ENCODE results near the gene NAPEPLD. TPM values are rescaled to one million over a fixed set of nuclear protein-coding genes. Genes with fewer than 3 reads are reported as not detected.

The NAPEPLD gene
- total RNA-seq, 4 donors from 2014 or later, result 51.9 to 179 (median 81.8) TPM

GRCh38 chr7:103121641-103122040 lies 27.3 kb downstream of the NAPEPLD start:
- H3K36me3 ChIP-seq, result peaks cover 0 to 6% (median 2%) of the 10 kb centered on the region in 4 donors
- H3K9me3 ChIP-seq, result no peaks in the 10 kb centered on the region
- no peak for TF ChIP-seq POLR2AphosphoS5 (IDR thresholded peaks at IDR 0.05)
- no peaks in the 10 kb centered on the region for H3K27me3 ChIP-seq
- intact Hi-C loops (cut with DNase I; ENCODE audit: low total_unique reads) (no loop called here), in situ Hi-C loops (cut with MboI; ENCODE audit: low pct_ligation_motif_present in 1 of 4, low pct_unique_long_range_greater_than_20kb in 1 of 4, low sequenced_read_pairs in 3 of 4) (no loop called here)
- H3K27ac ChIP-seq, result peak overlapping the region; percentile 57 to 71 (median 62)
- H3K4me1 ChIP-seq, result peaks cover 0 to 48% (median 21%) of the 10 kb centered on the region in 4 donors
- H3K4me3 ChIP-seq, result no peak overlapping the region
- DNase-seq, result no peak

DNA sequence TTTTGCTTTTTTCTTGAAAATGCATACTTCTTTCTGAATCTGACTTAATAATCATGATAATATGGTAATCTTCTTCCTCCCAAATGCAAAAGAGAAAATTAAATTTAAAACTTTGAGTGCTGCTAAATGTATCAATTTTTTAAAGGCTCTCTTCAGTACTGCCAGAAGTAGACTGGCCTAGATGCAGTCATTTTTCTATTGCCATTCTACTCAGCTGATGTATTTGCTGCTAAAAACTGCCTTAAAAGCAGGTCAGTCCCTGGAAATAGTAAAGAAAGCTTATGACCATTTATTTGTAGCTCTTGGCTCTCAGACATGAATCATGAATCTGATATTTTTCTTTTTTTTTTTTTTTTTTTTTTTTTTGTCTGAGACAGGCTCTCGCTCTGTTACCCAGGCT lies 28.5 kb downstream of the NAPEPLD start:
- WGBS, 2 donors (ENCODE audit: low coverage in 1 of 2), result 87% methylated on average over 1 of the region's 1 CpG; no CpG with 5 or more reads in 1 of the 2 donors
- no peak for TF ChIP-seq EP300 (IDR thresholded peaks at IDR 0.05; ENCODE audit: low read depth)
- TF ChIP-seq CTCF (IDR thresholded peaks at IDR 0.05), result no peak
- no peak for TF ChIP-seq POLR2AphosphoS5 (IDR thresholded peaks at IDR 0.05)
- TF ChIP-seq POLR2A (IDR thresholded peaks at IDR 0.05), result no peak

GRCh38 chr7:103119791-103120291 lies 29.1 kb downstream of the NAPEPLD start:
- in situ Hi-C loops (cut with MboI; ENCODE audit: low pct_ligation_motif_present in 1 of 4, low pct_unique_long_range_greater_than_20kb in 1 of 4, low sequenced_read_pairs in 3 of 4) (no loop called here), intact Hi-C loops (cut with DNase I; ENCODE audit: low total_unique reads) (no loop called here)
- Histone ChIP-seq H3K27ac (no peak overlapping the region), H3K27me3 (no peaks in the 10 kb centered on the region), H3K4me1 (peaks cover 0 to 36% (median 15%) of the 10 kb centered on the region in 4 donors), H3K4me3 (no peak overlapping the region), H3K36me3 (peaks cover 0 to 8% (median 3%) of the 10 kb centered on the region in 4 donors), H3K9me3 (no peaks in the 10 kb centered on the region)
- no peak for DNase-seq
- no peak for TF ChIP-seq CTCF (IDR thresholded peaks at IDR 0.05)
- no peak for TF ChIP-seq POLR2AphosphoS5 (IDR thresholded peaks at IDR 0.05)
- TF ChIP-seq EP300 (IDR thresholded peaks at IDR 0.05; ENCODE audit: low read depth), result no peak
- no peak for TF ChIP-seq POLR2A (IDR thresholded peaks at IDR 0.05)
- WGBS, 2 donors (ENCODE audit: low coverage in 1 of 2), result 95 to 96% methylated on average over 9 to 11 of the region's 11 CpGs

More for the DNA sequence above, 28.5 kb downstream of the NAPEPLD start:
- no peaks in the 10 kb centered on the region for H3K27me3 ChIP-seq
- intact Hi-C loops (cut with DNase I; ENCODE audit: low total_unique reads) (no loop called here), in situ Hi-C loops (cut with MboI; ENCODE audit: low pct_ligation_motif_present in 1 of 4, low pct_unique_long_range_greater_than_20kb in 1 of 4, low sequenced_read_pairs in 3 of 4) (no loop called here)
- no peaks in the 10 kb centered on the region for H3K9me3 ChIP-seq
- peaks cover 0 to 40% (median 15%) of the 10 kb centered on the region in 4 donors for H3K4me1 ChIP-seq
- no peak overlapping the region for H3K4me3 ChIP-seq
- H3K36me3 ChIP-seq, result peaks cover 0 to 7% (median 3%) of the 10 kb centered on the region in 4 donors
- no peak for DNase-seq
- peak overlapping the region in 1 of 4 donors; percentile 71 for H3K27ac ChIP-seq

DNA sequence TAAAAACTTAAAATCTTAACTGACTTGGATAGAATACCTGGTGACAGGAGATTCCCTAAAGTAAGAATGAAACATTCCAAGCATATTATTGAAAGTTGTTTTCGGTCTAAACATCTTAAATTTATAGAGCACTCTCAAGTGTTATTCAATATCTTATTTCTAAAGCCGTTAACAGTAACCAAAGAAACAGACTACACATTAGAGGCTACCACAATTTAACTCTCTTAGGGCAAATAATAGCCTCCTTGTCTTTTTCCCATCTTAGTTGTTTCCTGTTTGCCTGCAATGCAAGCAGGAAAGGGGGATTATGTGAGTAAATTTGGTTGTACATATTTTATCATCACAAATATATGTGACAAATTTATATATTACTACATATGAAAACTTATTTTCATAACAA lies 31.4 kb downstream of the NAPEPLD start:
- in situ Hi-C loops (cut with MboI; ENCODE audit: low pct_ligation_motif_present in 1 of 4, low pct_unique_long_range_greater_than_20kb in 1 of 4, low sequenced_read_pairs in 3 of 4), result no loop called here
- Histone ChIP-seq H3K4me1 (peaks cover 0 to 19% (median 6%) of the 10 kb centered on the region in 4 donors), H3K27ac (no peak overlapping the region), H3K4me3 (no peak overlapping the region), H3K9me3 (no peaks in the 10 kb centered on the region), H3K27me3 (no peaks in the 10 kb centered on the region), H3K36me3 (peaks cover 0 to 16% (median 5%) of the 10 kb centered on the region in 4 donors)
- TF ChIP-seq EP300 (IDR thresholded peaks at IDR 0.05; ENCODE audit: low read depth), result no peak
- no peak for TF ChIP-seq POLR2AphosphoS5 (IDR thresholded peaks at IDR 0.05)
- TF ChIP-seq CTCF (IDR thresholded peaks at IDR 0.05), result no peak
- DNase-seq, result no peak
- intact Hi-C loops (cut with DNase I; ENCODE audit: low total_unique reads), result no loop called here
- WGBS, 2 donors (ENCODE audit: low coverage in 1 of 2), result 88 to 89% methylated on average over 2 of the region's 2 CpGs

- Histone ChIP-seq H3K27ac (no peak overlapping the region), H3K36me3 (peaks cover 0 to 16% (median 5%) of the 10 kb centered on the region in 4 donors)
These were observed 31.9 kb downstream of the NAPEPLD start for GRCh38 chr7:103116991-103117390.

More at GRCh38 chr7:103116991-103117390, 31.9 kb downstream of the NAPEPLD start:
- DNase-seq, result no peak
- no peaks in the 10 kb centered on the region for H3K9me3 ChIP-seq
- in situ Hi-C loops (cut with MboI; ENCODE audit: low pct_ligation_motif_present in 1 of 4, low pct_unique_long_range_greater_than_20kb in 1 of 4, low sequenced_read_pairs in 3 of 4) (no loop called here), intact Hi-C loops (cut with DNase I; ENCODE audit: low total_unique reads) (no loop called here)
- peaks cover 0 to 14% (median 4%) of the 10 kb centered on the region in 4 donors for H3K4me1 ChIP-seq
- TF ChIP-seq EP300 (IDR thresholded peaks at IDR 0.05; ENCODE audit: low read depth) (no peak), POLR2A (IDR thresholded peaks at IDR 0.05) (no peak), CTCF (IDR thresholded peaks at IDR 0.05) (no peak), POLR2AphosphoS5 (IDR thresholded peaks at IDR 0.05) (no peak)
- H3K4me3 ChIP-seq, result no peak overlapping the region
- no peaks in the 10 kb centered on the region for H3K27me3 ChIP-seq
